ENCODE measurements around the gene SLC25A39. TPM values are rescaled to one million over a fixed set of nuclear protein-coding genes. Genes with fewer than 3 reads are reported as not detected.

SLC25A39 gene
- total RNA-seq, 2 donors from 2014 or later: 63.2 to 74.6 TPM

- no peaks in the 10 kb centered on the region for H3K9me3 ChIP-seq
- H3K36me3 ChIP-seq: peaks cover 31% of the 10 kb centered on the region
- H3K4me1 ChIP-seq (ENCODE audit: control insufficient read depth in 1 of 2, low read depth in 2 of 2): peaks cover 8 to 22% of the 10 kb centered on the region in 2 donors
- DNase-seq (ENCODE audit: low spot score) (no peak), ATAC-seq (ENCODE audit: insufficient number of reproducible peaks, low FRiP score, low read depth) (no peak)
- TF ChIP-seq, protein P1, sequence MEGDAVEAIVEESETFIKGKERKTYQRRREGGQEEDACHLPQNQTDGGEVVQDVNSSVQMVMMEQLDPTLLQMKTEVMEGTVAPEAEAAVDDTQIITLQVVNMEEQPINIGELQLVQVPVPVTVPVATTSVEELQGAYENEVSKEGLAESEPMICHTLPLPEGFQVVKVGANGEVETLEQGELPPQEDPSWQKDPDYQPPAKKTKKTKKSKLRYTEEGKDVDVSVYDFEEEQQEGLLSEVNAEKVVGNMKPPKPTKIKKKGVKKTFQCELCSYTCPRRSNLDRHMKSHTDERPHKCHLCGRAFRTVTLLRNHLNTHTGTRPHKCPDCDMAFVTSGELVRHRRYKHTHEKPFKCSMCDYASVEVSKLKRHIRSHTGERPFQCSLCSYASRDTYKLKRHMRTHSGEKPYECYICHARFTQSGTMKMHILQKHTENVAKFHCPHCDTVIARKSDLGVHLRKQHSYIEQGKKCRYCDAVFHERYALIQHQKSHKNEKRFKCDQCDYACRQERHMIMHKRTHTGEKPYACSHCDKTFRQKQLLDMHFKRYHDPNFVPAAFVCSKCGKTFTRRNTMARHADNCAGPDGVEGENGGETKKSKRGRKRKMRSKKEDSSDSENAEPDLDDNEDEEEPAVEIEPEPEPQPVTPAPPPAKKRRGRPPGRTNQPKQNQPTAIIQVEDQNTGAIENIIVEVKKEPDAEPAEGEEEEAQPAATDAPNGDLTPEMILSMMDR (IDR thresholded peaks at IDR 0.05): no peak
- H3K27me3 ChIP-seq (replicated peaks; ENCODE audit: insufficient read depth): peaks cover 6% of the 10 kb centered on the region
- no peak overlapping the region for H3K27ac ChIP-seq
- H3K4me3 ChIP-seq: no peak overlapping the region
Measured at GRCh38 chr17:44322236-44322895, 2.3 kb downstream of the SLC25A39 start.

DNA sequence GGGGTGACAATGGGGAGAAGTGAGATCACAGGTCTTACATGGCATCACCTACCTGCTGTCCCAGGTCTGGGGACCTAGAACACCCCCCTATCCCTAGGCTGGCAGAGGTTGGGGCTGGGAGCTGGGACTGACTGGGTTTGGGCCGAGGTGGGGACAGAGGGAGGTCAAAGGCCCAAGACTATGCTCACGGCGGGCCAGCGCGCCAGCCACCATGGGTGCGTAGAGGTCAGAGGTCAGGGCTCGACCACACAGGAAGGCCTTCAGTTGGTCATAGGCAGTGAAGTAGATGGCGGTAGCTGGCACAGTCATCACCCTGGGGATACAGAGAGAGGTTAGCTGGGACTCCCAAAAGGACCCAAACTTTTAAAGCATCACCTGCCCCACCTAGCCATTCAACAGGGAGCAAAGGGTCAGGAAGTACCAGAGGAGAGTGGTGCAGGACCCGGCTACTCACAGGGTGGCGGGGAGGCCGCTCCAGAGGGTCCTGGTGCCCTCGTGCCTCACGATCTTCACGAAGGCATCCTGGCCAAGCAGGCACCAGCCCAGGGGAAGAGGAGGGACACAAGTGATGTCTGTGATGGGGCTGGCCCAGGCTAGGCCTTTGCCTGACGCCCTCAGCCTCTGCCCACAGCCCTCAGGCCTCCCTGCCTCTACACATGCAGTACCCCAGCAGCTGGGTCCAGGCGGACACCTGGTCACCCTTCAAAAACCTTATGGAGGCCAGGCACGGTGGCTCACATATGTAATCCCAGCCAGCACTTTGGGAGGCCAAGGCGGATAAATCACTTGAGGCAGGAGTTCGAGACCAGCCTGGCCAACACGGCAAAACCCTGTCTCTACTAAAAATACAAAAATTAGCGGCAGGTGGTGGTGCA is 3.1 kb downstream of the SLC25A39 start:
- H3K9me3 ChIP-seq: no peaks in the 10 kb centered on the region

DNA sequence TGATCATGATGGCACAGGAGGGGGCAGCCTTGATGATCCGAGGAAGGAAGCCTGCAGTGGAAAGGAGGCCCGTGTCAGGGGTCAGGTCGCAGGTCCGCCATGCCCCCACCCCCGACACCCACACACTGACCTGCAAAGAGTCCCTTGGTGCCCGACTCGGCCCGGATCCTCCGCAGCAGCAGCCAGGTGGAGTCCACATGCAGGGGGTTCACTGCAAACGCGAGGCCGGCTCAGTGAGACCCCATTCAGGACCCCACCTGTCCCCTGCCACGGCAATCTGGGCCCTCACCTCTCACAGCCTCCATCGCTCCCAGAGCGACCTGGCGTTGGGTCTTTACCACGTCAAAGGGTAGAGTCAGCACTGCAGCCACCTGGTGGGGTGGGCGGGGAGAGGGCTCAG is 4.6 kb downstream of the SLC25A39 start:
- DNase-seq (ENCODE audit: low spot score) (no peak), ATAC-seq (ENCODE audit: insufficient number of reproducible peaks, low FRiP score, low read depth) (no peak)
- Histone ChIP-seq H3K9me3 (no peaks in the 10 kb centered on the region), H3K36me3 (peaks cover 31% of the 10 kb centered on the region), H3K4me1 (ENCODE audit: control insufficient read depth in 1 of 2, low read depth in 2 of 2) (peaks cover 8 to 9% of the 10 kb centered on the region in 2 donors), H3K27me3 (replicated peaks; ENCODE audit: insufficient read depth) (peaks cover 19% of the 10 kb centered on the region), H3K4me3 (no peak overlapping the region), H3K27ac (no peak overlapping the region)
- TF ChIP-seq, protein P1 (IDR thresholded peaks at IDR 0.05): no peak

More for the DNA sequence above, 3.1 kb downstream of the SLC25A39 start:
- DNase-seq (ENCODE audit: low spot score) (no peak), ATAC-seq (ENCODE audit: insufficient number of reproducible peaks, low FRiP score, low read depth) (no peak)
- Histone ChIP-seq H3K4me3 (no peak overlapping the region), H3K27me3 (replicated peaks; ENCODE audit: insufficient read depth) (peaks cover 14% of the 10 kb centered on the region), H3K4me1 (ENCODE audit: control insufficient read depth in 1 of 2, low read depth in 2 of 2) (peaks cover 8 to 19% of the 10 kb centered on the region in 2 donors), H3K27ac (no peak overlapping the region), H3K36me3 (peaks cover 31% of the 10 kb centered on the region)
- TF ChIP-seq, protein P1 (IDR thresholded peaks at IDR 0.05): no peak

DNA sequence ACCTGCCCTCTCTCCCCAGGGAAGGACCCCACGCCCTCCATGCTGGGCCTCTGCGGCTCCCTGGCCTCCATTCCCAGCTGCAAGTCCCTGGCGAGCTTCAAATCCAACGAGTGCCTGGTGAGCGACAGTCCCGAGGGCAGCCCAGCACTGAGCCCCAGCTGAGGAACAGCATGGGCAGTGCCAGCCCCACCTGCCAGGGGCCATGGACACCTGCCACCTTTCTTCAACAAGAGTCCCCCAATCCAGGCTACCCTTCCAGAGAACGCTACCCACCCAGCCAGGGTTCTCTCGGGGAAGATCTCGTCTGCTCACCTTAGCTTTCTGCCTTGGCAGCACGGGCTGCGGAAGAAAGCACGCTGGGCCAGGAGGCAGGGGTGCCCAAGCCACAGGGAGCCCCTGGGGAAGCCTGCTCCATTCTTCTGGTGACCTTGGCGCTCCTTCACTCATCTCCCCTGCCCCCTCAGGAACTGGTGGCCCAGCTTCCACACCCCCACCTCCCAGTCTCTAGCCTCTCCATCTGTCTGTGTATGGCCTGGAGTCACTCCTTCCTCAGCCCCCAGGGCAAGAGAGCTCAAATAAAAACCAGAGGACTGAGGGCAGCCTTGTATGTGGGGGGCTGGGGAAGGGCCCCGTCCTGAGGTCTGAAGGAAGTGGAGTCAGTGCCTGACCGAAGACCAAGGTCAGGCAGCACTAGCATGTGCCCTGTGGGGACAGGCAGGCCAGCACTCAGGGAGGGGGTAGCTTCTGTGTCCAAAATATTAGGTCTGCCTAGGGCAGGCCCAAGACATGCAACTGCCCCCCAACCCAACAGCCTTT is 6.3 kb downstream of the SLC25A39 start:
- Histone ChIP-seq H3K27me3 (replicated peaks; ENCODE audit: insufficient read depth) (peaks cover 19% of the 10 kb centered on the region), H3K27ac (no peak overlapping the region), H3K4me3 (no peak overlapping the region), H3K4me1 (ENCODE audit: control insufficient read depth in 1 of 2, low read depth in 2 of 2) (peaks cover 2 to 6% of the 10 kb centered on the region in 2 donors), H3K36me3 (peaks cover 31% of the 10 kb centered on the region), H3K9me3 (no peaks in the 10 kb centered on the region)
- TF ChIP-seq, protein P1 (IDR thresholded peaks at IDR 0.05): no peak
- ATAC-seq (ENCODE audit: insufficient number of reproducible peaks, low FRiP score, low read depth): no peak
- no peak for DNase-seq (ENCODE audit: low spot score)
